GM21786 (cell line): ENCODE results near the gene FOXD4L1.
"Not testable (repeated sequence)": the region's sequence is repeated elsewhere in the genome, so short reads cannot be mapped to it uniquely, and the experiment has no call there.

Experiments used
- ATAC-seq: cut with Tn5 transposase; IDR thresholded peaks from one replicate; pipeline ENCODE4 v1.9.1; 2021; ENCODE audit not compliant: unreplicated experiment

FOXD4L1 gene

GRCh38 chr2:113498365-113498764 lies at the start of gene FOXD4L1:
Gene FOXD4L1, plus strand, starts transcription at chr2:113498665. Its CDS starts 592 bp downstream, at chr2:113499257.
- ATAC-seq, result not testable (repeated sequence)

- not testable (repeated sequence) for ATAC-seq
Measured at GRCh38 chr2:113465770-113466169, 32.7 kb upstream of the FOXD4L1 start.

GRCh38 chr2:113476688-113477368 lies 21.6 kb upstream of the FOXD4L1 start:
- ATAC-seq, result not testable (repeated sequence)

- not testable (repeated sequence) for ATAC-seq
Measured at GRCh38 chr2:113496527-113496926, 1.9 kb upstream of the FOXD4L1 start.

GRCh38 chr2:113499019-113499885 lies 787 bp downstream of the FOXD4L1 start:
- ATAC-seq, result not testable (repeated sequence)

- not testable (repeated sequence) for ATAC-seq
Measured at GRCh38 chr2:113499886-113500722, 1.6 kb downstream of the FOXD4L1 start.

GRCh38 chr2:113500723-113501038 lies 2.2 kb downstream of the FOXD4L1 start:
- ATAC-seq, result not testable (repeated sequence)

GRCh38 chr2:113502216-113503093 lies 4.0 kb downstream of the FOXD4L1 start:
- ATAC-seq, result not testable (repeated sequence)

- ATAC-seq, result not testable (repeated sequence)
Measured at GRCh38 chr2:113503094-113504042, 4.9 kb downstream of the FOXD4L1 start.

- ATAC-seq, result not testable (repeated sequence)
Measured at GRCh38 chr2:113504081-113504480, 5.6 kb downstream of the FOXD4L1 start.

- not testable (repeated sequence) for ATAC-seq
Measured at GRCh38 chr2:113507394-113508140, 9.1 kb downstream of the FOXD4L1 start.

- not testable (repeated sequence) for ATAC-seq
Measured at GRCh38 chr2:113508187-113508586, 9.7 kb downstream of the FOXD4L1 start.

GRCh38 chr2:113510913-113511312 lies 12.4 kb downstream of the FOXD4L1 start:
- not testable (repeated sequence) for ATAC-seq

- ATAC-seq, result not testable (repeated sequence)
Measured at GRCh38 chr2:113511859-113512258, 13.4 kb downstream of the FOXD4L1 start.

- not testable (repeated sequence) for ATAC-seq
Measured at GRCh38 chr2:113515457-113515856, 17.0 kb downstream of the FOXD4L1 start.

- not testable (repeated sequence) for ATAC-seq
Measured at GRCh38 chr2:113515995-113516394, 17.5 kb downstream of the FOXD4L1 start.

GRCh38 chr2:113517025-113517424 lies 18.6 kb downstream of the FOXD4L1 start:
- ATAC-seq, result not testable (repeated sequence)

- not testable (repeated sequence) for ATAC-seq
Measured at GRCh38 chr2:113520837-113521236, 22.4 kb downstream of the FOXD4L1 start.
